Activated CD8-positive, alpha-beta T cell treated with anti-CD3 and anti-CD28 coated beads for 36 hours (primary cell): Measurements from ENCODE around the gene F8. TPM values are rescaled to one million over a fixed set of nuclear protein-coding genes. Genes with fewer than 3 reads are reported as not detected.

ENCODE experiments used
- ATAC-seq: fragments of 200-7000 bp; cut with Tn5 transposase; one replicate; pipeline ENCODE4 v1.10.0; 2021; ENCODE audit warnings: mild to moderate bottlenecking, moderate library complexity
- CTCF ChIA-PET: fragments of 350-600 bp; sonication (Branson Sonifier 250); formaldehyde crosslinking; loops from one replicate; lab custom pipeline; 2021; ENCODE audit warnings: antibody characterized with exemption; lab: Charles Lee
- POLR2A ChIA-PET: fragments of 350-600 bp; sonication (Branson Sonifier 250); formaldehyde crosslinking; loops from one replicate; lab custom pipeline; 2021; ENCODE audit warnings: antibody characterized with exemption; lab: Charles Lee
- DNase-seq: peaks from one replicate; pipeline ENCODE4 v3.0.0-alpha.2; 2020
- H3K27ac Mint-ChIP-seq: one replicate; pipeline ENCODE4 v1.8.0; 2021; ENCODE audit warnings: mild to moderate bottlenecking, mixed read lengths
- H3K27me3 Mint-ChIP-seq: one replicate; pipeline ENCODE4 v1.8.0; 2021; ENCODE audit warnings: mixed read lengths
- H3K36me3 Mint-ChIP-seq: one replicate; pipeline ENCODE4 v1.8.0; 2021; ENCODE audit warnings: low read depth, mixed read lengths
- H3K4me1 Mint-ChIP-seq: one replicate; pipeline ENCODE4 v1.8.0; 2021; ENCODE audit warnings: low read depth, mixed read lengths
- H3K4me3 Mint-ChIP-seq: one replicate; pipeline ENCODE4 v1.8.0; 2021; ENCODE audit warnings: mild to moderate bottlenecking, moderate library complexity, mixed read lengths
- H3K9me3 Mint-ChIP-seq: one replicate; pipeline ENCODE4 v1.8.0; 2021; ENCODE audit warnings: mixed read lengths
- intact Hi-C: fragments of 100-400 bp; cut with micrococcal nuclease; formaldehyde crosslinking; loops from one replicate; pipeline ENCODE4 v1.10.0; 2022
- total RNA-seq, 2 experiments: library from RNA; stranded (reverse); gene quantifications; one replicate each; pipeline ENCODE4 v1.2.3, GENCODE V29; 2021
- TF ChIP-seq, protein P1 (sequence below): fragments of 200-600 bp; IDR thresholded peaks from one replicate; pipeline ENCODE4 v1.8.0; 2022; ENCODE audit warnings: antibody characterized with exemption, mild to moderate bottlenecking

F8 gene
- total RNA-seq, 2 experiments from 2014 or later: 4.1 to 4.4 TPM

- H3K27me3 Mint-ChIP-seq: peaks cover 5% of the 10 kb centered on the region
- H3K4me3 Mint-ChIP-seq: no peak overlapping the region
- H3K4me1 Mint-ChIP-seq: no peaks in the 10 kb centered on the region
- no peak for DNase-seq
- ATAC-seq: no peak
- TF ChIP-seq, protein P1, sequence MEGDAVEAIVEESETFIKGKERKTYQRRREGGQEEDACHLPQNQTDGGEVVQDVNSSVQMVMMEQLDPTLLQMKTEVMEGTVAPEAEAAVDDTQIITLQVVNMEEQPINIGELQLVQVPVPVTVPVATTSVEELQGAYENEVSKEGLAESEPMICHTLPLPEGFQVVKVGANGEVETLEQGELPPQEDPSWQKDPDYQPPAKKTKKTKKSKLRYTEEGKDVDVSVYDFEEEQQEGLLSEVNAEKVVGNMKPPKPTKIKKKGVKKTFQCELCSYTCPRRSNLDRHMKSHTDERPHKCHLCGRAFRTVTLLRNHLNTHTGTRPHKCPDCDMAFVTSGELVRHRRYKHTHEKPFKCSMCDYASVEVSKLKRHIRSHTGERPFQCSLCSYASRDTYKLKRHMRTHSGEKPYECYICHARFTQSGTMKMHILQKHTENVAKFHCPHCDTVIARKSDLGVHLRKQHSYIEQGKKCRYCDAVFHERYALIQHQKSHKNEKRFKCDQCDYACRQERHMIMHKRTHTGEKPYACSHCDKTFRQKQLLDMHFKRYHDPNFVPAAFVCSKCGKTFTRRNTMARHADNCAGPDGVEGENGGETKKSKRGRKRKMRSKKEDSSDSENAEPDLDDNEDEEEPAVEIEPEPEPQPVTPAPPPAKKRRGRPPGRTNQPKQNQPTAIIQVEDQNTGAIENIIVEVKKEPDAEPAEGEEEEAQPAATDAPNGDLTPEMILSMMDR: no peak
- intact Hi-C loops: no loop called here
- ChIA-PET POLR2A (no interaction called here), CTCF (no interaction called here)
- H3K36me3 Mint-ChIP-seq: no peaks in the 10 kb centered on the region
- no peak overlapping the region for H3K27ac Mint-ChIP-seq
- H3K9me3 Mint-ChIP-seq: no peaks in the 10 kb centered on the region
Measured at GRCh38 chrX:154815274-154815818, 207.2 kb downstream of the F8 start.

DNA sequence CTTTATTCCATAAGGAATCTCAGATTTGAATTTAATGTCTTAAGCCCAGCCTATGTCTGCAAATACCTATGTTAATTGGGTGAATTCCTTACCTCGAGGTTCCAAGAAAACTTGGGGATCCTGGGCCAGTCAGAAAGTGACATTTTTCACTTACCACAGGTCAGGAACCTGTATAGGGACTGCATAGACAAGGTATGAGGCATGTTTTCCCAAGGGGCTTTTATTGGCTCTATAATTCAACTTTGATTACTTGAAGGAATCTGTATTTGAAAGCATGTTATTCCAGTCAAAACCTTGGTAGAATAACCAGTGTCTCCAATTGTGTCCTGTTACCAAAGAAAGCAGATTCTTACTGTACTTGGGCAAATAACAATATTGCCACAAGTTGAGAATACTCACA is 208.7 kb downstream of the F8 start:
- peaks cover 5% of the 10 kb centered on the region for H3K27me3 Mint-ChIP-seq
- ChIA-PET POLR2A (no interaction called here), CTCF (no interaction called here)
- no peak overlapping the region for H3K27ac Mint-ChIP-seq
- TF ChIP-seq, protein P1: no peak
- no peaks in the 10 kb centered on the region for H3K9me3 Mint-ChIP-seq
- H3K4me3 Mint-ChIP-seq: no peak overlapping the region
- H3K36me3 Mint-ChIP-seq: no peaks in the 10 kb centered on the region
- intact Hi-C loops: no loop called here
- DNase-seq: no peak
- peaks cover 7% of the 10 kb centered on the region for H3K4me1 Mint-ChIP-seq
- ATAC-seq: no peak

- no peaks in the 10 kb centered on the region for H3K9me3 Mint-ChIP-seq
Measured at GRCh38 chrX:154812341-154813101, 210.0 kb downstream of the F8 start.

GRCh38 chrX:154809939-154810665 is 212.4 kb downstream of the F8 start:
- Mint-ChIP-seq H3K9me3 (no peaks in the 10 kb centered on the region), H3K27ac (no peak overlapping the region), H3K36me3 (no peaks in the 10 kb centered on the region), H3K4me1 (peaks cover 14% of the 10 kb centered on the region), H3K27me3 (peaks cover 5% of the 10 kb centered on the region), H3K4me3 (no peak overlapping the region)
- TF ChIP-seq, protein P1: no peak
- no peak for DNase-seq
- ATAC-seq: peak; percentile 53
- CTCF ChIA-PET: no interaction called here
- intact Hi-C loops: no loop called here
- POLR2A ChIA-PET: interaction anchor here (1.1 kb wide), 1 partner anchor 33 kb away, joined by 4 read pairs; no protein-coding TSS in a partner anchor

More at GRCh38 chrX:154812341-154813101, 210.0 kb downstream of the F8 start:
- DNase-seq: no peak
- intact Hi-C loops: no loop called here
- Mint-ChIP-seq H3K4me1 (peaks cover 7% of the 10 kb centered on the region), H3K27me3 (peaks cover 5% of the 10 kb centered on the region), H3K4me3 (no peak overlapping the region), H3K27ac (no peak overlapping the region), H3K36me3 (no peaks in the 10 kb centered on the region)
- ATAC-seq: no peak
- ChIA-PET CTCF (interaction anchor here (0.8 to 0.9 kb wide), 2 partner anchors 22 to 100 kb away, joined by 3 read pairs; no protein-coding TSS in a partner anchor), POLR2A (no interaction called here)
- TF ChIP-seq, protein P1: no peak
